GM21786 (cell line): ENCODE results near the gene STEAP1.
"Not testable (repeated sequence)": the region's sequence is repeated elsewhere in the genome, so short reads cannot be mapped to it uniquely, and the experiment has no call there.

Experiments
- ATAC-seq: cut with Tn5 transposase; IDR thresholded peaks from one replicate; pipeline ENCODE4 v1.9.1; 2021; ENCODE audit not compliant: unreplicated experiment

The STEAP1 gene

GRCh38 chr7:90153943-90154771, at the start of gene STEAP1:
STEAP1 (plus strand) TSS chr7:90154469; CDS start chr7:90159789, 5,320 bp downstream.
- peak; percentile 89 for ATAC-seq

DNA sequence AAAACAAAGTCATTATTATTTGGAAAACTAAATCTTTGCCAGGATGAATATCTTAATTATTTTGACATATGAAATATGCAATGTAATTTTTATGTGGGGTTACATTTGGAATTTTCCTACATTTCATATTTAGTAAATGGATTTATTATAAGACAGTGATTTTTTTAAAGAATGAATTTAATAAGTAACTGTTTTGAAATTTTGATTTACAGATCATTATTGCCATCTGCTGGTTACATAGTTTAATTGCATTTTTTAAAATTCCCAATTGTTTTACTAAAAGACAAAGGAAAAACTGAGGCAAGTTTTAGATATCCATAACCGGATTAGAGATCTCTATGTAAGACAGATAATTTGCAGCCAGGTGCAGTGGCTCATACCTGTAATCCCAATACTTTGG, 39.3 kb upstream of the STEAP1 start:
- ATAC-seq = not testable (repeated sequence)

GRCh38 chr7:90118551-90119177, 35.6 kb upstream of the STEAP1 start:
- ATAC-seq = not testable (repeated sequence)

GRCh38 chr7:90119178-90119971, 34.9 kb upstream of the STEAP1 start:
- ATAC-seq = no peak

DNA sequence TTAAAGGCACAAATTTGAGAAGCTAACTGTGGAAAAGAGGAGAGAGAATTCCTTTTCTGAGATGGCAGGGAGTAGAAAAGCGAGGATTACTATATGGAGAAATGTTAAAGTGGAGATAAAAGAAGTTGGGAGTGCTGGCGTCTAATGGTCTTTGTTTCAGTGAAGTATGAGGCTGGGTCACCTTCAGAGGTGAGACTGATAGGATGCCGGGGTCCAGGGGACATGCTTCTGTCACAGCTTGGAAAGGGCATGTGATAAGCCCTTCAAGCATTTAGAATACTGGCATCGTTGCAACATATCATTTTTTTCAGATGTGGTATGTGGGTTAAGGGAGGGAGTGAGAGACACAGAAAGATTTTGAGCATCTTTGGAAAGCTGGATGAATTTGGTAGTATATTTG, 34.1 kb upstream of the STEAP1 start:
- ATAC-seq = not testable (repeated sequence)

GRCh38 chr7:90131746-90132145, 22.5 kb upstream of the STEAP1 start:
- ATAC-seq = not testable (repeated sequence)

DNA sequence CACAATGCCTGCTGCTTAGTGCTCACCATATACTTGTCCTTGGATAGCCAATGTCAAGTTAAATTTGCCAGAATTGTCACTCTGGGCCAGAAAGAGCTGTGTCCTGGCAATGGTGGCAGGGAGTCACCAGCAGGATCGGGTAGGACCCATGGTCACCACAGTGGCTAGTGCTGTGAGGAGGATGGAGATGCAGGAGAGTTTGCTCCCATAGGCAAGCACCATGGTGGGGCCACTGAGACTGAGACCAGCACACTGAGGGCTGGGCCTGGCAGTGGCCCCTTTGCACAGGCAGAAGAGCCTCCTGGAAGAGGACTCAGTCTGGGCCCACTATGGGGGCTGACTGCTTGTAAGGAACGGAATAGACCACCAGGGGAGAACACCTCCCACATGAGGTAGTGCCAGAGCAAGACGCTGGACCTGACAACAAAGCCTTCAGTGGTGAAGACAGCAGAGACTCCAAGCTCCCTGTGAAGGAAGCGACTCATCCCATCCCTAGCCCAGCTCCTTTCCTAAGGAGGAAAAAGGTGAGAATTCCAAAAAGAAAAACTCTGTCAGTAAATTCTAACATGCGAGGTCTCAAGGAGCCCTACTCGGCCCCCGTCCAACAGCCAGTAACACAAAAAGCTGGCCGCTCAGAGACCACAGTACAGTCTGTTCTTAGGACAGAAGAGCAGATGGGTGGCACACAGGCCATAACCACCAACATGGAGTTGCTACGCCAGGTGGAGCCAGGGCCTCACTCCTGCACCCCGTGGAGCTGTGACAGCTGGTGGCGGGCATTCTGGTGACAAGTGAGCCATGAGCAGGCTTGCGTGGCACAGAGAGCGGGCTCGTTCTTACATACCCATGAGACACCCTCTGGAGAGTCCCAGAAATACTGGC, 6.9 kb upstream of the STEAP1 start:
- not testable (repeated sequence) for ATAC-seq

DNA sequence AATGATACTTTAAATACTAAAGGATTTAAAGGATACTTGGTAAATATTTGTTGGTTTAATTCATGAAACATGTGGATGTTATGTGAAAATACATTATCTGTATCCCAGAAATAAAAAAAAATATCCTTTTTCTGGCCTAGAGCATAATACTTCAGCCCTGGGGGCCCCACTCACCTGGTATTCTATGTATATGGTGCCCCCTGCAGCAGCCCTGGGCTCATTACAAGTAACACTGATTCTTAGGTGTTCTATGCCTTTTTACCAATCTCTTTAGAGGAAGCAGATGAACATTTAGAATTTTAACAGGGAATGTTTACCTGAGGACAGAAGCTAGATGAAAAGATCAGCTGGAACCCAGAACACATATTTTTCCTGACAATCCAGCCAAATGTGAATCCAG, 4.8 kb upstream of the STEAP1 start:
- ATAC-seq = not testable (repeated sequence)

DNA sequence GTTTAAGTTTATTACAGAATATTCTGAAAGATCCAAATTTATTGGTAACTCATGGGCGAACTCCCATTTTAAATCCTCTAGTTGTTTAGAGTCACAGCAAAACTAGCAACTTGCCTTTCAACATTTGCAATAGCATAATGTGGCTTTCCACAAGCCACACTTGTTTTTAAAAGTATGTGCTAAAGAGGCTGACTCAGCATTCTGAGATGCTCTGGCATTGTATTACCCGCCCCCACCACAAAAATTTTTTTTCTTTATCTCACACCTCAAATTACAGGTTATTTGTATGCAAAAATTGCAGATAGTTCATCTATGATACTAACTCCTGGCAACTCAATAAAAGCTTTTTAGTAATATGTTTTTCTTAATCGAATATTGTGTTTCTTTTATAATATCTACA, 2.4 kb upstream of the STEAP1 start:
- ATAC-seq = not testable (repeated sequence)

DNA sequence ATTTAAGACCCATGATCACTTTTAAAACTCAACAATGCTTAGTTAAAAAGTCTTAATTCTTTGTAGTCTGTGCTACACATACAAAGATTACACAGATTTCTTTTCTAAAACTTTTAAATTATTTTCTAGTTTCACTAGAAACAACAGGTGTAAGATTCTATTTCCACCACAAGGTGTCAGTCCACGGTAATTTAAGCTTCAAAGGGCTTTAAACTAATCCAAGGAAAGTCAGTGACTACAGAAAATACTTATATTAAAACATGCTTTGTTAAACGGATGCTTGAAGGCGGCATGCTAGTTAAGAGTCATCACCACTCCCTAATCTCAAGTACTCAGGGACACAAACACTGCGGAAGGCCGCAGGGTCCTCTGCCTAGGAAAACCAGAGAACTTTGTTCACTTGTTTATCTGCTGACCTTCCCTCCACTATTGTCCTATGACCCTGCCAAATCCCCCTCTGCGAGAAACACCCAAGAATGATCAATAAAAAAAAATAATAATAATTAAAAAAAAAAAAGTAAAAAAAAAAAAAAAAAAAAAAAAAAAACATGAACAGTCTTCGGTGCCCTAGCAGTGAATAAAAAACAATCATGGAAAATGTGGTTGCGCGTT, 1.5 kb upstream of the STEAP1 start:
- ATAC-seq = peak; percentile 23

DNA sequence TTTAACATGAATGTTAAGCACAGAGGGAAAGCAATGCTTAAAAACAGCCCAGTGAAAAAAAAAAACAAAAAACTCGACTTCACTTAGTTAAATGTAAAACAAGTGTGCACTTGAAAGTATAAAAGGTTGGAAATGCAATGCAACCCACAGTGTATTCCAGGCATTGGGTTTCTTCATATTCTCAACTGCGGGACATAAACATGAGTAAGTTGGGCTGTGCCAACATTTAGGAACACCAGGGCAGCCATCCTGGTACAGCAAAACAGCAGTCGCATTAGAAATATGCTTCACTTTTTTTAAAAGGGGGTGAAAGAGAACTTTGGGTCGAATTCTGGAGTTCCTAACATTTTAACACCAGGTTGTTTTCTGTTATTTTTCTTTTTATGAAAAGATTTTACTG, 937 bp downstream of the STEAP1 start:
- ATAC-seq = no peak

DNA sequence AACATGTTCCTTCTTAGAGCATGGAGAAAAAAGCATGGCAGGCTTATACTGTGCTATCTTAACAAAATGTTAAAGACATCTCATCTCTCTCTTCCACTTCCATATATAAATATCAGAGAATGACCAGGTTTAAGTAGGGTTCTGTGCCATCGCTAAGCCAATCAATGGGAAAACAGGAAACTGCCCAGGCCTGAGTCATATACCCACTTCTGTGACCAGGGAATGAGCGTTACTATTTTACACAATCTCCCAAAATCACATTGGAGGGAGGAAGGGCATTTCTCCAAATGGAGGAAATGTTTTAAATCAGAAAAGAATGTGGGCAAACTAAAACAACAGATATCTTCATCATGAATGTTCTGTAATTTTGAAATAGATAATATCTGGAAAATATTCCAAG, 3.1 kb downstream of the STEAP1 start:
- ATAC-seq = not testable (repeated sequence)

DNA sequence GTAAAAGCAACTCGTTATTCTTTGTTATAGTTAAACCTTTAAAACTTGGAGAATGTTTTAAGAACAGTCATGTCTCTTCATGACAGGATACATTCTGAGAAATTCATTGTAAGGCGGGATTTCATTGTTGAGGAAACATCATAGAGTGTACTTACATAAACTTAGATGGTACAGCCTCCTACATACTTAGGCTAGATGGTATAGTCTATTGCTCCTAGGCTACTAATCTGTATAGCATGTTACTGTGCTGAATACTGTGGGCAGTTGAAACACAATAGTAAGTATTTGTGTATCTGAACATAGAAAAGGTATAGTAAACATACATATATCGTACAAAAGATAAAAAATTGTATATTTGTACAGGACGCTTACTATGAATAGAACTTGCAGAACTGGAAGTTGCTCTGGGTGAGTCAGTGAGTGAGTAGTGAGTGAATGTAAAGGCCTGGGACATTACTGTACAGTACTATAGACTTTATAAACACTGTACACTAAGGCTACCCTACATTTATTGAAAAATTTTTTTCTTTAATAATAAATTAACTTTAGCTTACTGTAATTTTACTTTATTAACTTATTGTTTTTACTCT, 3.6 kb downstream of the STEAP1 start:
- ATAC-seq = not testable (repeated sequence)

DNA sequence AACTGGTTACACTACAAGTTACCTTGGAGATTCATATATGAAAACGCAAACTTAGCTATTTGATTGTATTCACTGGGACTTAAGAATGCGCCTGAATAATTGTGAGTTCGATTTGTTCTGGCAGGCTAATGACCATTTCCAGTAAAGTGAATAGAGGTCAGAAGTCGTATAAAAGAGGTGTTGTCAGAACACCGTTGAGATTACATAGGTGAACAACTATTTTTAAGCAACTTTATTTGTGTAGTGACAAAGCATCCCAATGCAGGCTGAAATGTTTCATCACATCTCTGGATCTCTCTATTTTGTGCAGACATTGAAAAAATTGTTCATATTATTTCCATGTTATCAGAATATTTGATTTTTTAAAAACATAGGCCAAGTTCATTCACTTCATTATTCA, 9.3 kb downstream of the STEAP1 start:
- no peak for ATAC-seq

- no peak for ATAC-seq
Measured at GRCh38 chr7:90165724-90166123, 11.5 kb downstream of the STEAP1 start.

- ATAC-seq = no peak
Measured at GRCh38 chr7:90166153-90166552, 11.9 kb downstream of the STEAP1 start.

- ATAC-seq = no peak
Measured at GRCh38 chr7:90167361-90167760, 13.1 kb downstream of the STEAP1 start.

DNA sequence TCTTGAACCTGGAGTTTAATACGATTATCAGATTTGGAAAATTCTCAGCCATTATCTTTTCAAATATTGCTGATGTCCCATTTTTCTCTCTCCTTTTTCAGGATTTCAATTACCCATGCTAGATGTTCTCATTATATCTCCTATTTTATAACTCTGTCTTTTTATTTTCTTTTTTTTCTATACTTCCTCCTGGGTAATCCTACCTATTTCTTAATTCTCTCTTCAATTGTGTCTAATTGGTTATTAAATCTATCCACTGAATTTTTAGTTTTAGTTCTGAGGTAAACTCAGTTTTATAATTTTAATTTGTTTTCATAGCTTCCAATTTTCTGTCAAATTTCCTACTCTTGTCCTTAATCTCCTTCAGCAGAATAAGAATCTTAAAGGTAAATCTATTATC, 15.6 kb downstream of the STEAP1 start:
- no peak for ATAC-seq

DNA sequence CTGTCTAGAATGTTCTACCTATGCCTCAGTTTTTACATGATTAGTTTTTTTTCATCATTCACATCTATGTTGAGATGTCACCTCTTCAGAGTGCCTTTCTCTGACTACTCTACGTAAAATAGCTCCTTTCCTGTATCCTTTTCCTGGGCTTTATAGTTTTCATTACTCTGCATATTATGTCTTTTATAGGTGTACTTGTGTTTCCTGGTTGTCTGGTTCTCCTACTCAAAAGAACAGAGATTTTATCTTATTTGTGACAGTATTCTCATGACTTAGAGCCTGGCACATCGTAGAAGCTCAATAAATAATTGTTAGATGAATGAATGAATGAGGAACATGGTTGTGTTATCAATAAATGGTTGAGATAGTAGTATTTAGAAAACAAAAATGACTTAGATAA, 17.9 kb downstream of the STEAP1 start:
- ATAC-seq = no peak

DNA sequence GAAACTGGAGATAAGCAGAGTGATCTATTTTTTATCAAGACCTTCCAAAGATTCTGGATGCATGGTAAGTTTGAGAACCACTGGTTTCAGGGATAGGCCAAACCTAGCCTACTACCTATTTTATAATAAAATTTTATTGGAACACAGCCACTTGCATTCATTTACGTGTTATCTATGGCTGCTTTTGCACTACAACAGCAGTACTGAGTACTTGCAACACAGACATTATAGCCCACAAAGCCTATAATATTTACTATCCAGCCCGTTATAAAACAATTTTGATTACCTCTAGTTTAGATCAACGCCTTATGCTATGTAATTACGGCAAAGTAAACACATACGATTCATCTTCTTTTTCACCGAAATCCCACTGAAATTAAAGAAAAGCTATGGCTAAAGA, 18.4 kb downstream of the STEAP1 start:
- no peak for ATAC-seq
